ENCODE results near the gene UCN.

- TF ChIP-seq SUZ12 (IDR thresholded peaks at IDR 0.05; ENCODE audit: extremely low read depth, insufficient read depth, insufficient read length) = no peak
- TF ChIP-seq YY1 (IDR thresholded peaks at IDR 0.05; ENCODE audit: insufficient read depth, insufficient read length) = no peak
Observed at GRCh38 chr2:27280826-27281225, 27.4 kb downstream of the UCN start.

All from NT2/D1 (cell line).